HCT116 (cell line): ENCODE measurements around the gene F2RL2. TPM values are rescaled to one million over a fixed set of nuclear protein-coding genes. Genes with fewer than 3 reads are reported as not detected.

ENCODE experiments used
- ATAC-seq: fragments of 200-7000 bp; cut with Tn5 transposase; 2 replicates; pipeline ENCODE4 v1.9.1; 2020; ENCODE audit warnings: mild to moderate bottlenecking, moderate library complexity
- BruUV-seq: library from RNA; stranded (reverse); fragments of 400-500 nt; replicated peaks from 2 replicates; lab custom pipeline; 2021; lab: Mats Ljungman, UMichigan
- CTCF ChIA-PET: fragments of 300-600 bp; sonication (Branson Sonifier 250); formaldehyde crosslinking; loops from one replicate; lab custom pipeline; 2021; ENCODE audit warnings: antibody characterized with exemption; lab: Charles Lee
- POLR2A ChIA-PET: fragments of 300-600, 350-600 bp; sonication (Branson Sonifier 250); formaldehyde crosslinking; loops from one replicate; lab custom pipeline; 2021; ENCODE audit warnings: antibody characterized with exemption; lab: Charles Lee
- RAD21 ChIA-PET, 2 experiments: fragments of 300-600 bp; sonication (Branson Sonifier 250); formaldehyde crosslinking; loops; one replicate each; lab custom pipeline; 2023; ENCODE audit warnings: low total read pairs in 2 of 2; ENCODE audit not compliant: uncharacterized antibody in 2 of 2, unreplicated experiment in 2 of 2, low non-redundant PET in 1 of 2; lab: Charles Lee
- DNase-seq: peaks from one replicate; pipeline ENCODE4 v3.0.0-alpha.2; 2010; ENCODE audit warnings: low read depth, low spot score
- H2AFZ ChIP-seq: fragments of 200-600 bp; shearing (Covaris generic), sonication (generic); 2 replicates; pipeline ENCODE4 v1.6.1; 2017; ENCODE audit warnings: low read depth, mixed run types, mixed read lengths, antibody characterized with exemption, low read length; ENCODE audit not compliant: poor library complexity, severe bottlenecking
- H3K27ac ChIP-seq: 2 replicates; pipeline ENCODE4 v1.5.1; 2012; ENCODE audit warnings: low read depth, low read length
- H3K27me3 ChIP-seq: fragments of 200-600 bp; sonication (generic); 2 replicates; pipeline ENCODE4 v1.6.1; 2016; ENCODE audit warnings: mixed run types, low read length, mixed read lengths; ENCODE audit not compliant: insufficient read depth
- H3K36me3 ChIP-seq, 2 experiments: fragments of 200-500 bp in 1 of 2; fragments of 200-600 bp in 1 of 2; sonication (Bioruptor generic) in 1 of 2; sonication (generic) in 1 of 2; 2 replicates each; pipeline versions ENCODE4 v1.5.1 to v1.6.1; 2014 to 2016; ENCODE audit warnings: low read length in 2 of 2, inconsistent platforms in 1 of 2, mixed read lengths in 1 of 2, mixed run types in 1 of 2; ENCODE audit not compliant: insufficient read depth in 2 of 2, control insufficient read depth in 1 of 2
- H3K4me1 ChIP-seq, 2 experiments: fragments of 200-600 bp in 1 of 2; sonication (generic) in 1 of 2; 2 replicates each; pipeline versions ENCODE4 v1.5.1 to v1.6.1; 2012 to 2017; ENCODE audit warnings: low read length in 2 of 2, inconsistent platforms in 1 of 2, mild to moderate bottlenecking in 1 of 2, mixed read lengths in 1 of 2, mixed run types in 1 of 2, moderate library complexity in 1 of 2; ENCODE audit not compliant: insufficient read depth in 2 of 2, control insufficient read depth in 1 of 2
- H3K4me2 ChIP-seq: fragments of 200-600 bp; sonication (generic); 2 replicates; pipeline ENCODE4 v1.6.1; 2017; ENCODE audit warnings: mixed run types, low read length, mixed read lengths
- H3K4me3 ChIP-seq, 2 experiments: fragments of 200-600 bp in 1 of 2; sonication (generic) in 1 of 2; replicated peaks in 1 of 2; 2 replicates each; pipeline ENCODE4 v1.5.1; 2011 to 2016; ENCODE audit warnings: low read length in 2 of 2, control low read depth in 1 of 2, low read depth in 1 of 2, mild to moderate bottlenecking in 1 of 2, mixed read lengths in 1 of 2, mixed run types in 1 of 2
- H3K79me2 ChIP-seq: fragments of 200-600 bp; sonication (generic); 2 replicates; pipeline ENCODE4 v1.6.1; 2017; ENCODE audit warnings: mild to moderate bottlenecking, mixed run types, low read length, moderate library complexity, mixed read lengths; ENCODE audit not compliant: insufficient read depth
- H3K9ac ChIP-seq: fragments of 200-600 bp; sonication (generic); 2 replicates; pipeline ENCODE4 v1.6.1; 2016; ENCODE audit warnings: low read length, mixed read lengths
- H3K9me2 ChIP-seq: fragments of 200-600 bp; sonication (generic), shearing (Covaris generic); 2 replicates; pipeline ENCODE4 v1.6.1; 2017; ENCODE audit warnings: mixed run types, mild to moderate bottlenecking, moderate library complexity; ENCODE audit not compliant: insufficient read depth
- H3K9me3 ChIP-seq, 2 experiments: fragments of 200-500 bp in 1 of 2; fragments of 200-600 bp in 1 of 2; sonication (Bioruptor generic) in 1 of 2; sonication (generic) in 1 of 2; 2 replicates each; pipeline ENCODE4 v1.6.1; 2014 to 2017; ENCODE audit warnings: low read length in 2 of 2, mixed read lengths in 2 of 2, inconsistent platforms in 1 of 2, low read depth in 1 of 2, mild to moderate bottlenecking in 1 of 2, mixed run types in 1 of 2, moderate library complexity in 1 of 2; ENCODE audit not compliant: control insufficient read depth in 1 of 2, insufficient read depth in 1 of 2
- H4K20me1 ChIP-seq: fragments of 200-600 bp; sonication (generic), shearing (Covaris generic); 2 replicates; pipeline ENCODE4 v1.6.1; 2017; ENCODE audit warnings: mixed run types, mild to moderate bottlenecking, moderate library complexity; ENCODE audit not compliant: insufficient read depth
- CEBPB ChIP-seq: IDR thresholded peaks from 2 replicates; pipeline ENCODE4 v1.6.1; 2012; ENCODE audit warnings: low read depth
- EGR1 ChIP-seq: IDR thresholded peaks from 2 replicates; pipeline ENCODE4 v1.6.1; 2012; ENCODE audit warnings: low read depth
- ELF1 ChIP-seq: IDR thresholded peaks from 2 replicates; pipeline ENCODE4 v1.6.1; 2012; ENCODE audit warnings: low read depth, borderline replicate concordance
- EZH2phosphoT487 ChIP-seq: fragments of 200-600 bp; IDR thresholded peaks from 2 replicates; pipeline ENCODE4 v1.6.1; 2018; ENCODE audit warnings: antibody characterized with exemption, borderline replicate concordance
- FOSL1 ChIP-seq: IDR thresholded peaks from 2 replicates; pipeline ENCODE4 v1.6.1; 2012; ENCODE audit warnings: low read depth
- POLR2A ChIP-seq: IDR thresholded peaks from 2 replicates; pipeline ENCODE4 v1.7.0; 2011; ENCODE audit warnings: borderline replicate concordance; ENCODE audit not compliant: insufficient read depth, insufficient read length; ENCODE audit errors: extremely low read depth
- POLR2AphosphoS5 ChIP-seq: IDR thresholded peaks from 2 replicates; pipeline ENCODE4 v1.6.1; 2011; ENCODE audit warnings: mild to moderate bottlenecking, low read depth, low read length, moderate library complexity
- SIN3A ChIP-seq: IDR thresholded peaks from 2 replicates; pipeline ENCODE4 v1.6.1; 2012; ENCODE audit warnings: low read depth
- SP1 ChIP-seq: IDR thresholded peaks from 2 replicates; pipeline ENCODE4 v1.6.1; 2012; ENCODE audit warnings: low read depth
- SRF ChIP-seq: IDR thresholded peaks from 2 replicates; pipeline ENCODE4 v1.6.1; 2012; ENCODE audit warnings: low read depth
- YY1 ChIP-seq: IDR thresholded peaks from 2 replicates; pipeline ENCODE4 v1.6.1; 2011; ENCODE audit warnings: low read length, low read depth, moderate library complexity, mild to moderate bottlenecking; ENCODE audit not compliant: insufficient replicate concordance; ENCODE audit errors: extremely low read depth
- ZFX ChIP-seq: fragments of 450-650 bp; IDR thresholded peaks from 2 replicates; pipeline ENCODE4 v1.6.1; 2017
- ZNF274 ChIP-seq: fragments of 200-500 bp; sonication (Bioruptor generic); IDR thresholded peaks from 2 replicates; pipeline ENCODE4 v1.6.1; 2014; ENCODE audit warnings: mild to moderate bottlenecking, low read depth, low read length, inconsistent platforms
- intact Hi-C: fragments of 100-400 bp; cut with micrococcal nuclease; formaldehyde crosslinking; loops from 2 replicates; pipeline ENCODE4 v1.10.0; 2022
- total RNA-seq: library from RNA; stranded (reverse); gene quantifications from one replicate; pipeline ENCODE4 v1.2.1, GENCODE V29; 2021; ENCODE audit not compliant: unreplicated experiment
- TF ChIP-seq, protein P1 (sequence below), 3 experiments: fragments of 200-600 bp in 1 of 3; sonication (generic) in 1 of 3; IDR thresholded peaks in 2 of 3; conservative IDR thresholded peaks in 1 of 3; 2 replicates each; pipeline ENCODE4 v1.5.1; 2012 to 2017; ENCODE audit warnings: low read depth in 2 of 3, low read length in 2 of 3, antibody characterized with exemption in 1 of 3, borderline replicate concordance in 1 of 3, control low read depth in 1 of 3, mild to moderate bottlenecking in 1 of 3, mixed read lengths in 1 of 3, mixed run types in 1 of 3, moderate library complexity in 1 of 3; ENCODE audit not compliant: insufficient read depth in 1 of 3
- TF ChIP-seq, protein P2 (sequence below): IDR thresholded peaks from 2 replicates; pipeline ENCODE4 v1.6.1; 2011; ENCODE audit warnings: mild to moderate bottlenecking, low read length, moderate library complexity; ENCODE audit not compliant: insufficient replicate concordance; ENCODE audit errors: extremely low read depth
- TF ChIP-seq, protein P3 (sequence below): IDR thresholded peaks from 2 replicates; pipeline ENCODE4 v1.6.1; 2012

Gene F2RL2
- total RNA-seq, 1 experiment from 2014 or later = 0.07 TPM

DNA sequence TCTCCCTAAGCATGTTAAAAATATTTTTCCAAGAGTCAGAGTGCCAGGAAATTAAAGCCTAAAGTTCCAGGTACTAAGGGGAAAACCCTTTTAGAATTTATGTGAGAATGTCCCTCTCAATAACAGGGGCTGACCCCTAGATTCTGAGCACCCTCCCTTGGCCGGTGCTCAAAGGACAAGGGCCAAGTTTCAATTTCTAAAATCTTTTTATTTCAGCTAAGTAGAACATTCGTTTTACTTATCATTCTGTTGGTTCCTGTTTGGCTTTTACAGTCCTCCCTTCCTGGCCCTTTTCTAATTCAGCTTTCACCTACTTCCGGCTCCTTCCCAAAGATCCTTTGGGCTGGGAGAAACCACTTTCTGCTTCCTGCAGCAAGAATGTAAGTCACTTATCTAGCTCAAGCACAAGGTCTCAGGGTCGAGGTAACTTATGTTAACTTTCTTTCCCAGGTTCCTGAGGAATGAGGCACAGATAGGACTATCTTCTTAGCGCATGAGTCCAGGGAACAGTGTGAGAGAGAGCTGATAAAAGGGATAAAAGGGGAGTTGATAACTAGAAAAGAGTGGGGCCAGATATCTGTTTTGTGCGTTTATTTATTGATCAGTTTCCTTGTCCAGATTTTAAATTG, 34.6 kb upstream of the F2RL2 start:
- Histone ChIP-seq H3K27me3 (no peaks in the 10 kb centered on the region), H3K9me2 (no peaks in the 10 kb centered on the region), H4K20me1 (no peaks in the 10 kb centered on the region), H3K9me3 (no peaks in the 10 kb centered on the region), H3K9ac (no peak overlapping the region), H3K4me2 (no peak overlapping the region), H3K4me3 (no peak overlapping the region), H3K27ac (no peak overlapping the region), H3K4me1 (no peaks in the 10 kb centered on the region), H3K36me3 (no peaks in the 10 kb centered on the region), H2AFZ (no peak overlapping the region), H3K79me2 (no peaks in the 10 kb centered on the region)
- CTCF ChIA-PET = interaction anchor here (0.9 kb wide), 1 partner anchor 117 kb away, joined by 4 read pairs; no protein-coding TSS in a partner anchor
- POLR2A ChIA-PET = interaction anchor here (1.7 kb wide), 1 partner anchor 10 kb away, joined by 4 read pairs; no protein-coding TSS in a partner anchor
- no peak for TF ChIP-seq SRF
- TF ChIP-seq CEBPB = no peak
- TF ChIP-seq POLR2A = no peak
- no peak for TF ChIP-seq FOSL1
- TF ChIP-seq, protein P1, sequence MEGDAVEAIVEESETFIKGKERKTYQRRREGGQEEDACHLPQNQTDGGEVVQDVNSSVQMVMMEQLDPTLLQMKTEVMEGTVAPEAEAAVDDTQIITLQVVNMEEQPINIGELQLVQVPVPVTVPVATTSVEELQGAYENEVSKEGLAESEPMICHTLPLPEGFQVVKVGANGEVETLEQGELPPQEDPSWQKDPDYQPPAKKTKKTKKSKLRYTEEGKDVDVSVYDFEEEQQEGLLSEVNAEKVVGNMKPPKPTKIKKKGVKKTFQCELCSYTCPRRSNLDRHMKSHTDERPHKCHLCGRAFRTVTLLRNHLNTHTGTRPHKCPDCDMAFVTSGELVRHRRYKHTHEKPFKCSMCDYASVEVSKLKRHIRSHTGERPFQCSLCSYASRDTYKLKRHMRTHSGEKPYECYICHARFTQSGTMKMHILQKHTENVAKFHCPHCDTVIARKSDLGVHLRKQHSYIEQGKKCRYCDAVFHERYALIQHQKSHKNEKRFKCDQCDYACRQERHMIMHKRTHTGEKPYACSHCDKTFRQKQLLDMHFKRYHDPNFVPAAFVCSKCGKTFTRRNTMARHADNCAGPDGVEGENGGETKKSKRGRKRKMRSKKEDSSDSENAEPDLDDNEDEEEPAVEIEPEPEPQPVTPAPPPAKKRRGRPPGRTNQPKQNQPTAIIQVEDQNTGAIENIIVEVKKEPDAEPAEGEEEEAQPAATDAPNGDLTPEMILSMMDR (IDR thresholded peaks at IDR 0.05 in 2 of 3, conservative IDR thresholded peaks at IDR 0.05 in 1 of 3; ENCODE audit: borderline replicate concordance in 1 of 3, insufficient read depth in 1 of 3, low read depth in 2 of 3, low read length in 2 of 3) = no peak
- no peak for TF ChIP-seq EGR1
- TF ChIP-seq YY1 = no peak
- TF ChIP-seq, protein P2, sequence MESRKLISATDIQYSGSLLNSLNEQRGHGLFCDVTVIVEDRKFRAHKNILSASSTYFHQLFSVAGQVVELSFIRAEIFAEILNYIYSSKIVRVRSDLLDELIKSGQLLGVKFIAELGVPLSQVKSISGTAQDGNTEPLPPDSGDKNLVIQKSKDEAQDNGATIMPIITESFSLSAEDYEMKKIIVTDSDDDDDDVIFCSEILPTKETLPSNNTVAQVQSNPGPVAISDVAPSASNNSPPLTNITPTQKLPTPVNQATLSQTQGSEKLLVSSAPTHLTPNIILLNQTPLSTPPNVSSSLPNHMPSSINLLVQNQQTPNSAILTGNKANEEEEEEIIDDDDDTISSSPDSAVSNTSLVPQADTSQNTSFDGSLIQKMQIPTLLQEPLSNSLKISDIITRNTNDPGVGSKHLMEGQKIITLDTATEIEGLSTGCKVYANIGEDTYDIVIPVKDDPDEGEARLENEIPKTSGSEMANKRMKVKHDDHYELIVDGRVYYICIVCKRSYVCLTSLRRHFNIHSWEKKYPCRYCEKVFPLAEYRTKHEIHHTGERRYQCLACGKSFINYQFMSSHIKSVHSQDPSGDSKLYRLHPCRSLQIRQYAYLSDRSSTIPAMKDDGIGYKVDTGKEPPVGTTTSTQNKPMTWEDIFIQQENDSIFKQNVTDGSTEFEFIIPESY = no peak
- no peak for TF ChIP-seq ELF1
- TF ChIP-seq POLR2AphosphoS5 = no peak
- TF ChIP-seq SP1 = no peak
- TF ChIP-seq EZH2phosphoT487 = no peak
- TF ChIP-seq ZFX = no peak
- TF ChIP-seq SIN3A = no peak
- TF ChIP-seq, protein P3, sequence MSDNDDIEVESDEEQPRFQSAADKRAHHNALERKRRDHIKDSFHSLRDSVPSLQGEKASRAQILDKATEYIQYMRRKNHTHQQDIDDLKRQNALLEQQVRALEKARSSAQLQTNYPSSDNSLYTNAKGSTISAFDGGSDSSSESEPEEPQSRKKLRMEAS = no peak
- TF ChIP-seq ZNF274 = no peak
- no peak for ATAC-seq
- no peak for DNase-seq
- no TSS peak for BruUV-seq
- RAD21 ChIA-PET = no interaction called here
- intact Hi-C loops = no loop called here
